ENCODE results near the gene SF3B5. TPM values are rescaled to one million over a fixed set of nuclear protein-coding genes. Genes with fewer than 3 reads are reported as not detected.

Gene SF3B5
- total and polyA plus RNA-seq, 2 of the 8 experiments (the other 6 are each of a cell fraction or from before 2014, with no cell fraction given) = 195 to 588 TPM

- CTCF ChIA-PET (ENCODE audit: partially characterized antibody) = interaction anchor here (0.9 to 1.1 kb wide), 2 partner anchors 9 to 135 kb away, joined by 3 read pairs; no protein-coding TSS in a partner anchor
- Histone ChIP-seq H3K23ac (ENCODE audit: insufficient read length) (no peak overlapping the region), H3K79me2 (ENCODE audit: control insufficient read depth in 1 of 2, insufficient read depth in 2 of 2, low read length in 2 of 2) (peaks cover 6 to 26% of the 10 kb centered on the region in 2 experiments), H3K79me1 (ENCODE audit: low read depth, low read length) (peaks cover 5% of the 10 kb centered on the region; the same call in 1 of the 2 replicates), H3K14ac (ENCODE audit: insufficient read length) (no peak overlapping the region), H3K36me3 (ENCODE audit: control insufficient read depth in 2 of 4, insufficient read depth in 4 of 4, low read length in 3 of 4) (no peaks in the 10 kb centered on the region), H3K18ac (ENCODE audit: extremely low read depth, low read length) (no peak overlapping the region), H3K4me1 (replicated peaks in 1 of 4; ENCODE audit: control insufficient read depth in 3 of 4, insufficient read depth in 4 of 4, low read length in 3 of 4) (peaks cover 0 to 5% (median 2%) of the 10 kb centered on the region in 4 experiments; a peak in 2 of 7 replicates), H3K56ac (replicated peaks; ENCODE audit: insufficient read length, low read depth, low read length) (no peak overlapping the region), H2AK5ac (ENCODE audit: low read depth, low read length) (no peak overlapping the region), H3K4ac (replicated peaks; ENCODE audit: insufficient read length, low read depth, low read length) (no peak overlapping the region), H3K27me3 (replicated peaks in 1 of 4; ENCODE audit: control insufficient read depth in 3 of 4, extremely low read depth in 1 of 4, insufficient read depth in 3 of 4, low read length in 3 of 4) (no peaks in the 10 kb centered on the region), H4K8ac (ENCODE audit: extremely low read depth, insufficient read depth, low read length) (no peak overlapping the region), H2BK12ac (ENCODE audit: low read depth, low read length) (no peak overlapping the region), H2AFZ (ENCODE audit: low read length) (no peak overlapping the region), H3K9ac (replicated peaks in 1 of 4; ENCODE audit: extremely low read depth in 1 of 4, low read depth in 3 of 4, low read length in 3 of 4) (no peak overlapping the region), H3K9me3 (ENCODE audit: insufficient read depth in 2 of 2, low read depth in 1 of 2, low read length in 1 of 2) (no peaks in the 10 kb centered on the region), H3K23me2 (ENCODE audit: low read depth, low read length) (peaks cover 6% of the 10 kb centered on the region; the same call in 1 of the 2 replicates), H4K20me1 (replicated peaks in 1 of 2; ENCODE audit: control insufficient read depth in 1 of 2, insufficient read depth in 2 of 2, low read length in 2 of 2) (peaks cover 3 to 4% of the 10 kb centered on the region in 2 experiments), H2BK5ac (ENCODE audit: low read depth, low read length) (no peak overlapping the region), H3K27ac (ENCODE audit: low read depth, low read length) (no peak overlapping the region), H3K4me2 (ENCODE audit: insufficient read depth in 1 of 2, low read depth in 2 of 2, low read length in 2 of 2) (peak overlapping the region; percentile 53 to 72; a peak in 2 of 4 replicates), H4K91ac (replicated peaks; ENCODE audit: insufficient read length, low read length) (no peak overlapping the region), H2BK120ac (replicated peaks; ENCODE audit: low read depth, low read length) (no peak overlapping the region), H3K4me3 (ENCODE audit: extremely low read depth in 1 of 4, insufficient read depth in 2 of 4, low read depth in 3 of 4, low read length in 4 of 4) (peak overlapping the region; percentile 91 to 99 (median 96); a peak in 5 of 8 replicates), H2BK15ac (ENCODE audit: low read length) (no peak overlapping the region), H2BK20ac (ENCODE audit: low read length) (no peak overlapping the region), H4K5ac (ENCODE audit: insufficient read length, low read depth, low read length) (no peak overlapping the region)
- 87% methylated on average over 7 of the region's 7 CpGs; no CpG with 5 or more reads in 1 of the 2 experiments for WGBS, 2 experiments (ENCODE audit: extremely low coverage in 1 of 2, insufficient coverage in 1 of 2, insufficient read length in 1 of 2, insufficient replicate concordance in 2 of 2, low coverage in 1 of 2, low lambda C conversion rate in 2 of 2, missing lambda C conversion rate in 1 of 2)
- POLR2A ChIA-PET (ENCODE audit: partially characterized antibody) = no interaction called here
- DNase-seq (ENCODE audit: low read depth in 1 of 2, low spot score in 2 of 2) (no peak), FAIRE-seq (no peak)
- no peak for TF ChIP-seq ASH2L (IDR thresholded peaks at IDR 0.05; ENCODE audit: low read length)
- no peak for TF ChIP-seq SIRT6 (IDR thresholded peaks at IDR 0.05; ENCODE audit: low read length)
- no peak; the same call in 1 of the 2 replicates for TF ChIP-seq POLR2AphosphoS5 (IDR thresholded peaks at IDR 0.05; ENCODE audit: low read depth, low read length)
- no peak for TF ChIP-seq BACH1 (IDR thresholded peaks at IDR 0.05; ENCODE audit: low read length)
- no peak for TF ChIP-seq BRCA1 (IDR thresholded peaks at IDR 0.05; ENCODE audit: low read depth, low read length)
- TF ChIP-seq, protein P1, sequence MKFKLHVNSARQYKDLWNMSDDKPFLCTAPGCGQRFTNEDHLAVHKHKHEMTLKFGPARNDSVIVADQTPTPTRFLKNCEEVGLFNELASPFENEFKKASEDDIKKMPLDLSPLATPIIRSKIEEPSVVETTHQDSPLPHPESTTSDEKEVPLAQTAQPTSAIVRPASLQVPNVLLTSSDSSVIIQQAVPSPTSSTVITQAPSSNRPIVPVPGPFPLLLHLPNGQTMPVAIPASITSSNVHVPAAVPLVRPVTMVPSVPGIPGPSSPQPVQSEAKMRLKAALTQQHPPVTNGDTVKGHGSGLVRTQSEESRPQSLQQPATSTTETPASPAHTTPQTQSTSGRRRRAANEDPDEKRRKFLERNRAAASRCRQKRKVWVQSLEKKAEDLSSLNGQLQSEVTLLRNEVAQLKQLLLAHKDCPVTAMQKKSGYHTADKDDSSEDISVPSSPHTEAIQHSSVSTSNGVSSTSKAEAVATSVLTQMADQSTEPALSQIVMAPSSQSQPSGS (IDR thresholded peaks at IDR 0.05; ENCODE audit: low read length) = no peak
- no peak for TF ChIP-seq JUND (IDR thresholded peaks at IDR 0.05; ENCODE audit: low read length)
- no peak for TF ChIP-seq FOSL1 (IDR thresholded peaks at IDR 0.05; ENCODE audit: insufficient read depth, low read depth, low read length)
- TF ChIP-seq HDAC2 (IDR thresholded peaks at IDR 0.05; ENCODE audit: borderline replicate concordance in 1 of 2, low read depth in 2 of 2, low read length in 2 of 2) = no peak
- no peak for TF ChIP-seq RAD21 (IDR thresholded peaks at IDR 0.05 in 1 of 2, conservative IDR thresholded peaks at IDR 0.05 in 1 of 2; ENCODE audit: low read depth in 2 of 2, low read length in 2 of 2)
- TF ChIP-seq GTF2F1 (IDR thresholded peaks at IDR 0.05; ENCODE audit: borderline replicate concordance, low read depth, low read length) = no peak
- TF ChIP-seq TAF7 (optimal IDR thresholded peaks at IDR 0.05; ENCODE audit: borderline replicate concordance, low read depth, low read length) = no peak
Measured at GRCh38 chr6:144093658-144094057, 1.7 kb downstream of the SF3B5 start.
